Dendritic cell treated with granulocyte-macrophage colony-stimulating factor and Interleukin-4, amounts not matched to agents 40 ng/mL and 50 ng/mL, for 4 days (primary cell): ENCODE data around the gene LRP5.

Experiments used
- H3K27ac Mint-ChIP-seq: one replicate; pipeline ENCODE4 v1.8.0; 2022; ENCODE audit warnings: mild to moderate bottlenecking, mixed read lengths
- H3K27me3 Mint-ChIP-seq: one replicate; pipeline ENCODE4 v1.8.0; 2022; ENCODE audit warnings: mild to moderate bottlenecking, mixed read lengths
- H3K36me3 Mint-ChIP-seq: one replicate; pipeline ENCODE4 v1.8.0; 2022; ENCODE audit warnings: low read depth, mixed read lengths
- H3K4me1 Mint-ChIP-seq: one replicate; pipeline ENCODE4 v1.8.0; 2022; ENCODE audit warnings: low read depth, mixed read lengths
- H3K4me3 Mint-ChIP-seq: one replicate; pipeline ENCODE4 v1.8.0; 2022; ENCODE audit warnings: mild to moderate bottlenecking, moderate library complexity, mixed read lengths
- H3K9me3 Mint-ChIP-seq: one replicate; pipeline ENCODE4 v1.8.0; 2022; ENCODE audit warnings: mixed read lengths
- intact Hi-C: fragments of 100-400 bp; cut with micrococcal nuclease; formaldehyde crosslinking; loops from one replicate; pipeline ENCODE4 v1.15.0; 2022

LRP5 gene

GRCh38 chr11:68362801-68363379, 50.5 kb downstream of the LRP5 start:
- no peak overlapping the region for H3K27ac Mint-ChIP-seq
- H3K4me1 Mint-ChIP-seq: peaks cover 16% of the 10 kb centered on the region
- H3K27me3 Mint-ChIP-seq: peaks cover 14% of the 10 kb centered on the region
- H3K36me3 Mint-ChIP-seq: no peaks in the 10 kb centered on the region
- intact Hi-C loops: no loop called here
- H3K9me3 Mint-ChIP-seq: no peaks in the 10 kb centered on the region
- no peak overlapping the region for H3K4me3 Mint-ChIP-seq

- Mint-ChIP-seq H3K27ac (no peak overlapping the region), H3K4me1 (peaks cover 24% of the 10 kb centered on the region), H3K4me3 (no peak overlapping the region), H3K9me3 (no peaks in the 10 kb centered on the region), H3K27me3 (peaks cover 21% of the 10 kb centered on the region), H3K36me3 (no peaks in the 10 kb centered on the region)
- intact Hi-C loops: no loop called here
Observed at GRCh38 chr11:68363776-68364175, 51.4 kb downstream of the LRP5 start.

GRCh38 chr11:68364581-68364980, 52.2 kb downstream of the LRP5 start:
- Mint-ChIP-seq H3K27ac (peak overlapping the region; percentile 54), H3K9me3 (no peaks in the 10 kb centered on the region), H3K27me3 (peaks cover 25% of the 10 kb centered on the region), H3K36me3 (no peaks in the 10 kb centered on the region), H3K4me3 (no peak overlapping the region), H3K4me1 (peaks cover 32% of the 10 kb centered on the region)
- intact Hi-C loops: no loop called here

- H3K36me3 Mint-ChIP-seq: no peaks in the 10 kb centered on the region
- intact Hi-C loops: no loop called here
- H3K27ac Mint-ChIP-seq: no peak overlapping the region
- H3K27me3 Mint-ChIP-seq: peaks cover 25% of the 10 kb centered on the region
- no peak overlapping the region for H3K4me3 Mint-ChIP-seq
- peaks cover 46% of the 10 kb centered on the region for H3K4me1 Mint-ChIP-seq
- no peaks in the 10 kb centered on the region for H3K9me3 Mint-ChIP-seq
Observed at GRCh38 chr11:68365943-68366435, 53.6 kb downstream of the LRP5 start.

- no peak overlapping the region for H3K4me3 Mint-ChIP-seq
- H3K27me3 Mint-ChIP-seq: peaks cover 31% of the 10 kb centered on the region
- H3K9me3 Mint-ChIP-seq: no peaks in the 10 kb centered on the region
- H3K4me1 Mint-ChIP-seq: peaks cover 59% of the 10 kb centered on the region
- peak overlapping the region; percentile 77 for H3K27ac Mint-ChIP-seq
- intact Hi-C loops: no loop called here
- H3K36me3 Mint-ChIP-seq: peaks cover 4% of the 10 kb centered on the region
Observed at GRCh38 chr11:68367252-68367651, 54.9 kb downstream of the LRP5 start.

GRCh38 chr11:68369756-68370155, 57.4 kb downstream of the LRP5 start:
- Mint-ChIP-seq H3K27ac (peak overlapping the region; percentile 77), H3K4me1 (peaks cover 80% of the 10 kb centered on the region), H3K9me3 (no peaks in the 10 kb centered on the region), H3K4me3 (no peak overlapping the region), H3K27me3 (peaks cover 53% of the 10 kb centered on the region), H3K36me3 (peaks cover 6% of the 10 kb centered on the region)
- intact Hi-C loops: no loop called here

- H3K4me1 Mint-ChIP-seq: peaks cover 80% of the 10 kb centered on the region
- H3K27me3 Mint-ChIP-seq: peaks cover 56% of the 10 kb centered on the region
- intact Hi-C loops: no loop called here
- no peaks in the 10 kb centered on the region for H3K9me3 Mint-ChIP-seq
- H3K4me3 Mint-ChIP-seq: no peak overlapping the region
- H3K36me3 Mint-ChIP-seq: peaks cover 6% of the 10 kb centered on the region
- peak overlapping the region; percentile 77 for H3K27ac Mint-ChIP-seq
Observed at GRCh38 chr11:68370211-68371111, 58.1 kb downstream of the LRP5 start.

GRCh38 chr11:68371171-68372041, 59.0 kb downstream of the LRP5 start:
- Mint-ChIP-seq H3K4me3 (peak overlapping the region; percentile 33), H3K27ac (peak overlapping the region; percentile 77)
- intact Hi-C loops: no loop called here

GRCh38 chr11:68372114-68372513, 59.7 kb downstream of the LRP5 start:
- Mint-ChIP-seq H3K27me3 (peaks cover 56% of the 10 kb centered on the region), H3K4me1 (peaks cover 75% of the 10 kb centered on the region), H3K27ac (peak overlapping the region; percentile 77), H3K4me3 (peak overlapping the region; percentile 33), H3K9me3 (no peaks in the 10 kb centered on the region), H3K36me3 (peaks cover 6% of the 10 kb centered on the region)
- intact Hi-C loops: no loop called here

More at GRCh38 chr11:68371171-68372041, 59.0 kb downstream of the LRP5 start:
- peaks cover 6% of the 10 kb centered on the region for H3K36me3 Mint-ChIP-seq
- peaks cover 75% of the 10 kb centered on the region for H3K4me1 Mint-ChIP-seq
- H3K27me3 Mint-ChIP-seq: peaks cover 58% of the 10 kb centered on the region
- H3K9me3 Mint-ChIP-seq: no peaks in the 10 kb centered on the region

- intact Hi-C loops: no loop called here
- Mint-ChIP-seq H3K27ac (peak overlapping the region; percentile 77), H3K4me1 (peaks cover 75% of the 10 kb centered on the region), H3K4me3 (no peak overlapping the region), H3K27me3 (peaks cover 52% of the 10 kb centered on the region), H3K9me3 (no peaks in the 10 kb centered on the region), H3K36me3 (peaks cover 6% of the 10 kb centered on the region)
Observed at GRCh38 chr11:68372625-68373024, 60.2 kb downstream of the LRP5 start.

GRCh38 chr11:68373189-68373814, 60.9 kb downstream of the LRP5 start:
- intact Hi-C loops: no loop called here
- H3K9me3 Mint-ChIP-seq: no peaks in the 10 kb centered on the region
- peaks cover 49% of the 10 kb centered on the region for H3K27me3 Mint-ChIP-seq
- peaks cover 6% of the 10 kb centered on the region for H3K36me3 Mint-ChIP-seq
- no peak overlapping the region for H3K4me3 Mint-ChIP-seq
- H3K4me1 Mint-ChIP-seq: peaks cover 71% of the 10 kb centered on the region
- H3K27ac Mint-ChIP-seq: peak overlapping the region; percentile 77

GRCh38 chr11:68373815-68374501, 61.6 kb downstream of the LRP5 start:
- intact Hi-C loops: no loop called here
- Mint-ChIP-seq H3K27me3 (peaks cover 46% of the 10 kb centered on the region), H3K9me3 (no peaks in the 10 kb centered on the region), H3K4me1 (peaks cover 65% of the 10 kb centered on the region), H3K27ac (peak overlapping the region; percentile 77), H3K36me3 (peaks cover 6% of the 10 kb centered on the region), H3K4me3 (peak overlapping the region; percentile 37)

- H3K27me3 Mint-ChIP-seq: peaks cover 47% of the 10 kb centered on the region
- no peak overlapping the region for H3K4me3 Mint-ChIP-seq
- H3K27ac Mint-ChIP-seq: peak overlapping the region; percentile 77
- H3K9me3 Mint-ChIP-seq: no peaks in the 10 kb centered on the region
- H3K36me3 Mint-ChIP-seq: peaks cover 6% of the 10 kb centered on the region
- intact Hi-C loops: no loop called here
- H3K4me1 Mint-ChIP-seq: peaks cover 64% of the 10 kb centered on the region
Observed at GRCh38 chr11:68374531-68374930, 62.1 kb downstream of the LRP5 start.
